Prostate gland (tissue), 2 donors: ENCODE results near the gene ANTXR1. TPM values are rescaled to one million over a fixed set of nuclear protein-coding genes. Genes with fewer than 3 reads are reported as not detected.

Experiments used
- DNase-seq: peaks from one replicate; pipeline ENCODE4 v3.0.0-alpha.2; 2019; ENCODE audit warnings: low spot score
- H3K27ac ChIP-seq, 2 donors: fragments of 200-600 bp; sonication (generic); 2 replicates each; pipeline ENCODE4 v1.5.1; 2017 to 2019
- H3K27me3 ChIP-seq: fragments of 200-600 bp; sonication (generic); replicated peaks from 2 replicates; pipeline ENCODE4 v1.5.1; 2019; ENCODE audit not compliant: insufficient read depth
- H3K36me3 ChIP-seq, 2 donors: fragments of 200-600 bp; sonication (generic); 1 replicate in 1 of 2; 2 replicates in 1 of 2; pipeline versions ENCODE4 v1.5.1 to v1.8.1; 2017 to 2019
- H3K4me1 ChIP-seq: fragments of 200-600 bp; sonication (generic); replicated peaks from 2 replicates; pipeline ENCODE4 v1.5.1; 2019
- H3K4me3 ChIP-seq, 2 donors: fragments of 200-600 bp; sonication (generic); 2 replicates each; pipeline ENCODE4 v1.5.1; 2017 to 2019
- H3K9me3 ChIP-seq: fragments of 200-600 bp; sonication (generic); 2 replicates; pipeline ENCODE4 v1.5.1; 2017
- POLR2A ChIP-seq: fragments of 450-650 bp; IDR thresholded peaks from one replicate; pipeline ENCODE4 v1.6.1; 2016; ENCODE audit warnings: antibody characterized with exemption, mild to moderate bottlenecking
- POLR2AphosphoS5 ChIP-seq: sonication (generic); formaldehyde crosslinking; IDR thresholded peaks from one replicate; pipeline ENCODE4 v1.6.1; 2017; ENCODE audit warnings: antibody characterized with exemption
- WGBS: methylation state at CpG from one replicate; pipeline ENCODE4 v1.1.5; 2018; 5-methylcytosine and 5-hydroxymethylcytosine counted together
- intact Hi-C: fragments of 100-400 bp; cut with DNase I; formaldehyde crosslinking; loops from one replicate; pipeline ENCODE4 v1.14.2; 2022
- total RNA-seq, 2 donors: library from RNA; depleted of rRNA; stranded (reverse); fragments of >200 nt; gene quantifications; one replicate each; pipeline ENCODE4 v1.1.0, GENCODE V29; 2016
- TF ChIP-seq, protein P1 (sequence below), 4 experiments: fragments of 200-600 bp in 2 of 4; fragments of 450-650 bp in 2 of 4; sonication (generic) in 2 of 4; IDR thresholded peaks; 1 replicate in 3 of 4; 2 replicates in 1 of 4; pipeline ENCODE4 v1.5.1; 2016 to 2019; ENCODE audit warnings: antibody characterized with exemption in 4 of 4, mild to moderate bottlenecking in 2 of 4, moderate library complexity in 2 of 4

ANTXR1 gene
- total RNA-seq, 2 donors from 2014 or later = 25.8 to 48.7 TPM

GRCh38 chr2:69087211-69087911 is 74.4 kb downstream of the ANTXR1 start:
- no peaks in the 10 kb centered on the region for H3K9me3 ChIP-seq
- H3K27ac ChIP-seq = no peak overlapping the region
- H3K27me3 ChIP-seq = no peaks in the 10 kb centered on the region
- no peak for TF ChIP-seq POLR2A
- TF ChIP-seq, protein P1, sequence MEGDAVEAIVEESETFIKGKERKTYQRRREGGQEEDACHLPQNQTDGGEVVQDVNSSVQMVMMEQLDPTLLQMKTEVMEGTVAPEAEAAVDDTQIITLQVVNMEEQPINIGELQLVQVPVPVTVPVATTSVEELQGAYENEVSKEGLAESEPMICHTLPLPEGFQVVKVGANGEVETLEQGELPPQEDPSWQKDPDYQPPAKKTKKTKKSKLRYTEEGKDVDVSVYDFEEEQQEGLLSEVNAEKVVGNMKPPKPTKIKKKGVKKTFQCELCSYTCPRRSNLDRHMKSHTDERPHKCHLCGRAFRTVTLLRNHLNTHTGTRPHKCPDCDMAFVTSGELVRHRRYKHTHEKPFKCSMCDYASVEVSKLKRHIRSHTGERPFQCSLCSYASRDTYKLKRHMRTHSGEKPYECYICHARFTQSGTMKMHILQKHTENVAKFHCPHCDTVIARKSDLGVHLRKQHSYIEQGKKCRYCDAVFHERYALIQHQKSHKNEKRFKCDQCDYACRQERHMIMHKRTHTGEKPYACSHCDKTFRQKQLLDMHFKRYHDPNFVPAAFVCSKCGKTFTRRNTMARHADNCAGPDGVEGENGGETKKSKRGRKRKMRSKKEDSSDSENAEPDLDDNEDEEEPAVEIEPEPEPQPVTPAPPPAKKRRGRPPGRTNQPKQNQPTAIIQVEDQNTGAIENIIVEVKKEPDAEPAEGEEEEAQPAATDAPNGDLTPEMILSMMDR (IDR thresholded peaks at IDR 0.05) = no peak
- TF ChIP-seq POLR2AphosphoS5 = no peak
- DNase-seq = no peak
- H3K4me3 ChIP-seq = no peak overlapping the region
- H3K36me3 ChIP-seq = no peaks in the 10 kb centered on the region
- intact Hi-C loops = no loop called here
- 91% methylated on average over 5 of the region's 5 CpGs for WGBS
- H3K4me1 ChIP-seq = no peaks in the 10 kb centered on the region

DNA sequence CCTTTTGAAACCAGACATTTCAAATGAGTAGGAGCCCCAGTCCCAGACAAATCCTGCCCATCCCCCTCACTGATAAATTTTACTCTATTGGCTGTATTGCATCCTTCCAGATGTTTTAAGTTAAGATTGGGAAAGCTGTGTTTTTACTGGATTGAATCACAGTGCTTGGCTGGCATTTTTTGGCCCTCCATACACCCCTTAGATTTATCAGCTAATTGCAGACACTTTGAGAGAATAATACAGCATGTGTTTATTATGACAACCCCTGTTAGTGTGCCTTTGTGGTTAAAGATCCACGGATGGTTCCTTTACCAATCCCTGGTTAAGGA is 74.9 kb downstream of the ANTXR1 start:
- no peaks in the 10 kb centered on the region for H3K36me3 ChIP-seq
- no peaks in the 10 kb centered on the region for H3K27me3 ChIP-seq
- no peak overlapping the region for H3K4me3 ChIP-seq
- intact Hi-C loops = no loop called here
- H3K4me1 ChIP-seq = no peaks in the 10 kb centered on the region
- no peak for TF ChIP-seq POLR2A
- TF ChIP-seq POLR2AphosphoS5 = no peak
- 79% methylated on average over 1 of the region's 1 CpG for WGBS
- no peak overlapping the region for H3K27ac ChIP-seq
- DNase-seq = no peak
- H3K9me3 ChIP-seq = no peaks in the 10 kb centered on the region

- no peaks in the 10 kb centered on the region for H3K36me3 ChIP-seq
- H3K4me3 ChIP-seq = no peak overlapping the region
- intact Hi-C loops = no loop called here
- H3K4me1 ChIP-seq = no peaks in the 10 kb centered on the region
- H3K27me3 ChIP-seq = no peaks in the 10 kb centered on the region
- H3K9me3 ChIP-seq = no peaks in the 10 kb centered on the region
- no peak for DNase-seq
- no peak overlapping the region for H3K27ac ChIP-seq
- TF ChIP-seq POLR2A (no peak), POLR2AphosphoS5 (no peak)
- TF ChIP-seq, protein P1 (IDR thresholded peaks at IDR 0.05) = no peak
- WGBS = 95% methylated on average over 3 of the region's 3 CpGs
These were observed 75.5 kb downstream of the ANTXR1 start for GRCh38 chr2:69088466-69088865.

DNA sequence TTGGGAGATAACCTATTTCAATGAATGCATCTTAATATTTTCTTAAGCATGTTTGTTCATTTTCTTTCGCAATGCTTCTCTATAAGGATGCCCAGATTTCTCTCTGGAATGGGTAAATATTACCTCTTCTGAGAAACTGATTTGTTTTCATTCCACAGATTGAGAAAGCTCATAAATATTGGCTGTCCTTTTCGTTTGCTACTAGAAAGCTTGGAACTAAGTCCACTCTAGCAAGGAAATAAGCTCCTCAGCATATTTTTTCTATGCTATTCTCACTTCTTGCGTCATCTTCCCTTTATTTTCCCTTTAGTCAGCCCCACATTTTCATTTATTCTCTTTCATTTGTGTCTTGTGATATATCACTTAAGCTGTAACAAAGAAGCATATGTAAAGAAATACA is 76.3 kb downstream of the ANTXR1 start:
- intact Hi-C loops = no loop called here
- Histone ChIP-seq H3K27ac (no peak overlapping the region), H3K4me1 (no peaks in the 10 kb centered on the region), H3K36me3 (no peaks in the 10 kb centered on the region), H3K9me3 (no peaks in the 10 kb centered on the region), H3K4me3 (no peak overlapping the region), H3K27me3 (no peaks in the 10 kb centered on the region)
- WGBS = 72% methylated on average over 3 of the region's 3 CpGs
- DNase-seq = no peak
- TF ChIP-seq POLR2AphosphoS5 (peak; percentile 13), POLR2A (no peak)

GRCh38 chr2:69089998-69090397 is 77.0 kb downstream of the ANTXR1 start:
- WGBS = 74% methylated on average over 1 of the region's 1 CpG

More at GRCh38 chr2:69089998-69090397, 77.0 kb downstream of the ANTXR1 start:
- H3K27me3 ChIP-seq = no peaks in the 10 kb centered on the region
- no peaks in the 10 kb centered on the region for H3K9me3 ChIP-seq
- TF ChIP-seq POLR2A = no peak
- TF ChIP-seq POLR2AphosphoS5 = no peak
- TF ChIP-seq, protein P1 (IDR thresholded peaks at IDR 0.05) = no peak
- H3K4me1 ChIP-seq = no peaks in the 10 kb centered on the region
- no peaks in the 10 kb centered on the region for H3K36me3 ChIP-seq
- DNase-seq = no peak
- H3K27ac ChIP-seq = no peak overlapping the region
- H3K4me3 ChIP-seq = no peak overlapping the region
- intact Hi-C loops = no loop called here
